G401.6 (cell line): Measurements from ENCODE around the gene GRK5.

ENCODE experiments used
- FAIRE-seq: peaks from 2 replicates; lab custom pipeline; 2012; peaks lifted over from hg19 to GRCh38; lab: Jason Lieb, UNC

The GRK5 gene

DNA sequence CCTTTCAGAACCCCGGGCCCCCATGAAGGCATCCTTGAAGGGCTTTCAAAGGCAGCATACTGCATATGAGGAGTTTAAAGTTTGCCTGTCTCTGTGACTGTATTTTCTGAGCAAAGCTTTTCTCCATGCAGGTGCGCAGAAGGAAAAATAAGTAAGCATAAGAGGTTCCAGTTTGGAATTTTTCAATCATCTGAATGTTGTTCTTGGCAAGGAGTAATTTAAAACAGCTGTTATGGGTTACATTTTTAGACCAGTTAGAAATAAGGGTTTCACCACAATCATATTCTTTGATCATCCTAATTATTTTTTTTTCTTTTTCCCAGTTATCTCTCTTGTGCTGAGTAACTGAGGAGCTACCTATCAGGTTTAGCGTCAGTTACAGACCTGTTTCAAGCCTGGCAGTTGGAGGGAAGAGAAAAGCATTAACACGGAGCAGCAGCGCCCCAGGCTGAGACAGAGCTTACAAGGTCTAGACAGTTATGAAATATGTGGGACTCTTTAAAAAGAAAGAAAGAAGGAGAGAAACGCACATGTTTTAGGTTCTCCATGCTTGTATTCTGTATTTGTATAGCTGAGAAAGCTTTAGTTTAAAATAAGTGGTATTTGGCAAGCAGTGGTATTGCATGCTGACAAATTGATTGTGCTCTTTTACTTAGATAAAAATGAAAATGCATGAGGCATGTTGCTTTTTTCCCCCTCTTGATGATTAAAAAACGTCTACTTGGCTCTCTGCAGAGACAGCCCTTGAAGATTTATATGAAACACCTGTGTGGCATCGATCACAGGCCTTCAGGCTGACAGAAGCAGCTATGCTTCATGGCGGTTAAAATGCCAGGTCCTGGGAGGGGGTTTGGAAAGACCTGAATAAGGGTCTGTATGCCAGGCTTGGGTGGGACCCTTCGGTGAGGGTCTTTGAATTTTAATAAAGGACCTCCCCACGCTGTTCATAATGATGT, 157.6 kb downstream of the GRK5 start:
- FAIRE-seq: no peak

DNA sequence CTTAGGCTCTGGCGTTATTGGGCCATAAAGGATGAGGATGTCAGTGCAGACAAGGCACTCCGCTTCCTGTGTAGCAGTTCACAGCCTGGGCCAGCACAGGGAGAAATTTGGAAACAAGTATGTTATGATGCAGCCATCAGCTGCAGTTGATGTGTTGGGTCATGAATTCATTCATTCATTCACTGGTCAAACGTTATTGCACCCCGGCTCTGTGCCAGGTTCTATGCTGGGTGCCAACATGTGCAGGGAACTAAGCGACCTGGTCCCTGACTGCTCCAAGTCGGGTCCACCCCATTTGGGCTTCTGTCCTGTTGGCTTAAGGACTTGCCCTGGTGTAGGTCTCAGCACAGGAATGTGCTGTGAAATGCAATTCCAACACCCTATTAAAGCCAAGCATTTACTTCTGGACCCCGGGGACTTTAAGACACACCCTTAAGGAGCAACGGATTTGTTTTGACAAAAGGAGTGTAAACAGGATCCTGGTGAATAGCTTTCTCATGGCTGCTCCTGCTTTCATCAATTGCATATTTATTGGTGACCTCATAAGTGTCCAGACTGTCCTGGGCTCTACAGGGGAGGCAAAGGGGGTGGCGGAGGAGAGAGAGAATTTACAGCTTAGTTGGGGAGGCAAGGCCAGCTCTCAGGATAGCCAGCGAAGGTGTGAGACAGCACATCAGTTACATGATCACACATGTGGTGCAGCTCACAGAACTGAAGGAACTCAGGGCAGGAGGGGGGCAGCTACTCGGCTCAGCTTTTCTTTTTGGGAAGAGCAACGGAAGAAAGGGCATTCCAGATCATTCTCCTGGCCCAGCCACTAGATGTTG, 158.6 kb downstream of the GRK5 start:
- FAIRE-seq: no peak

DNA sequence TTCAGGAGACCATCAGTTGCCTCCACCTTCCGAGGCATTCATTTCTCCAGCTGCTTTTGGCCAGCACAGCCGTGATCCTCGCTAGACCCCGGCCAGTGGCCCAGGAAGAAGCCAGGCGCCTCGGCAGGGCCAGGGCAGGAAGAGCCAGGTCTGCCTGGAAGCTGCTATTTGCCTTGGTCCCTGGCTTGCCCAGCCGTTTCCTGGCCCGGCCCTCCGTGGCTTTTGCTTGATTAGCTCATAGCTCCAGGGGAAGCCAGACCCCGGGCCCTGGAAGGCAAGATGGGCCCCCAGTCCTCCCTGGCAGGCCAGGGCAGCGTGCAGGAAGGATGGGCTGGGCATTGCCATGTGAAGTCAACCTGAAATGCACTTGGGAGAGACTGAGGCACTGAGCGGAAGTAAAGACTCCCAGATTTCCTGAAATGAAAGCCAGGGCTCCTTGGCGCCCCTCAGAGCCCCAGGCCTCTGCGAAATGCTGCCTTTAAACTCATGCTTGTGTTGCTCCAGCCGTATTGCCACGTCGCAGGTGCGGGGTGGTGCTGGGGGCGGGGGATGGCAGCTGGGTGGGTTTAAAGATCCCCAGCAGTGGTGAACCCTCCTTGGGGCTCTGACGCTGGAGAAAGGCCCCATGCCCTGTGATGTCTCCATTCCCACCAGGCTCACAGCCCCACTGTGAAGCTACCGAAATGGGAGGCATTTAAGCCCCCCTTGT, 160.6 kb downstream of the GRK5 start:
- FAIRE-seq: no peak

- FAIRE-seq: no peak
Measured at GRCh38 chr10:119368581-119368980, 161.2 kb downstream of the GRK5 start.

DNA sequence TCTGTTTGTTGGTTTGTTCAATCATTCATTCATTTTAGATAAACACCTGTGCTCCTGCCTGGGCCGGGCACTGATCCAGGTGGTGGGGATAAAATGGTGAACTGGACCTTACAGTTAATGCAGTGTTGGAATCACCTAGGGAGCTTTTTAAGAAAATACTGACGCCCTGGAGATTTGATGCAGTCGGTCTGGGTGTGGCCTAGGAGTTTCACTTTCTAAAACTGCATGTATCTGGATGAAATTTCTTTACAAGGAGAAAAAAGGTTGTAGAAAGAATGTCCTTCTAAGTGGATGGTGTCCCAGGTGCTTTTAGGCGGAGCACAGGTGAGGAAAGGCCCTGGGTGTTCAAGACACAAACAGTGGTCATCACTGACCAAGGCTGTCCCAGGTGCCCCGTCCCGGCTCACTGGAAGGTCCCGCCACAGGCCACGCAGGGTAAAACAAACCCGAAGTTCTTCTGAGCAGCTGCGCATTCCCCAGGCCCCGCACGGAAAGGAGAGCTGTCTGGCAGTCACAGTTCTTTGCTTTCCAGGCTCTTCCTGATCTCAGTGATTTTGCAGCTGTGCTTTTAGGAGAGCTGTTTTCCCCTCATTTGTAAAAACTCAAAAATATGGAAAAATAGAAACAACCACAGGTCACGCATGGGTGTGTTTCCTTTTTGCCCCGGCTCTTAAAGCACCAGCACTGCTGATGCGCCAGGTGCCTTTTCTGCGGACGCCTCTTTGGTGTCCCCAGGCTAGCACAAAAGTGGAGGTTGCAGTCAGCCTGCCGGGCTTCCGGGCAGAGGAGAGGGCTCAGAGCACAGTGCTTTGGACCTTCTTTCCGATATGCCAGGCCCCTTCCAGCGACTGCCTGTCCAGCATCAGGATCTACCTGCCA, 161.9 kb downstream of the GRK5 start:
- FAIRE-seq: no peak

- FAIRE-seq: no peak
Measured at GRCh38 chr10:119370111-119370741, 162.9 kb downstream of the GRK5 start.

- FAIRE-seq: no peak
Measured at GRCh38 chr10:119370972-119371703, 163.8 kb downstream of the GRK5 start.

DNA sequence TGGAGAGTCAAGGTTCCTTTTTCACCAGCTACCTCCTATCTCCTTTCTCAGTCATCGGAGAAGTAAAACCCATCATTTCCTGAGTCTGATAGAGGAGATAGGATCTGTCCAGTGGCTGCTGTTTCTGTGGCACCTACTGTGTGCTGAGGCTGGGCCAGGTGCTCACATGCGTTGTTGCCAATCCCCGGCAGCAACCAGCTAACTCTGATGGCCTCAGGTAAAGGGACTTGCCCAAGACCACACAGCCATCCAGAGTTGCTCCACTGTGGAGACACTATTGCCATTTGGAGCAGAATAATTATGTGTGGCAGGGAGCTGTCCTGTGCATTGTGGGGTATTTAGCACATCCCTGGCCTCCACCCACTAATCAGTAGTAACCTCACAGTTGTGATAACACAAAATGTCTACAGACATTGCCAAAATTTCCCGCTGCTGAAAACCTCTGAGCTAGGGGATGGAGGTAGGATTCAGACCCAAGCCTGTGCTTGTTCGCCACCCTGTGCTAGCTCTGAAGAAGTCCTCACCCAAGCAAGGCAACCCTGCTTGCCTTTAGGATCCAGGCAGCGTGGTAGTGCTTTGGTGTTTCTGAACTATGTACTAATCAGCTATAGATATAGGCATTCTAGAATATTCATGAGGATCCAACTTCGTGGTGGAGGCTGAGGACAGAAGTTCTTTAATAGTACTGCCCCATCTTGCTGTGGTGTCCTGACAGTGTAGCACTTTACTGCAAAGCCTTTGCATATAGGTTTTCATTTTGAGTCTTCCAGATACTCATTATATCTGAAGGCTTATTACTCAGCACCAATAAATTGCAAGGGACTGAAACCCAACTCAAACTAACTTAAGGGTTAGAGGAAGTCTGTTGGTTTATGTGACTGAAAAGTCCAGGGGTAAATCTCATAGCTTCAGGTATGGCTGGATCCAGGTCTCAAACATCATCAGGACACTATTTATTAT, 164.6 kb downstream of the GRK5 start:
- no peak for FAIRE-seq

DNA sequence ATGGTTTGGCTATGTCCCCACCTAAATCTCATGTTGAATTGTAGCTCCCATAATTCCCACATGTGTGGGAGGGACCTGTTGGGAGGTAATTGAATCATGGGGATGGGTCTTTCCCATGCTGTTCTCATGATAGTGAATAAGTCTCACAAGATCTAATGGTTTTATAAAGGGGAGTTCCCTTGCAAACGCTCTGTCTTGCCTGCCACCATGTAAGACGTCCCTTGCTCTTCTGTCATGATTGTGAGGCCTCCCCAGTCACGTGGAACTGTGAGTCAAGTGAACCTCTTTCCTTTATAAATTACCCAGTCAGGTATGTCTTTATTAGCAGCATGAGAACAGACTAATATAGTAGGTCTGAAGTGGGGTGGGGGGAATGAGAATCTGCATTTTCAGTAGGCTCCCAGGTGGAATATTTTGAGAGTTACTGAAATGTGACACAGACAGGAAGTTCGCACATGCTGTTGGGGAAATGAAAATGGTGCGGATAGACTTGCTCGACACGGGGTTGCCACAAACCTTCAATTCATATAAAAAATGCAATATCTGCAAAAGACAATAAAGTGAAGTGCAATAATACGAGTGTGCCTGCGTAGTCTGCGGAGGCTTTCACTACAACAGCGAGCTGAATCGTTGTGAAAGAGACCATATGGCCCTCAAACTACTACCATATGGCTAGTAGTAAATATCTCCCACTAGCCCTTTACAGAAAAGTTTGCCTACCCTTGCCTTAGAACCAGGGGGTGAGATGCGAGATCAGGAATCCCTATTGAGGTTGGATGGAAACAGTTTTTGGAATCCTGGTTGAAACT, 166.1 kb downstream of the GRK5 start:
- no peak for FAIRE-seq

DNA sequence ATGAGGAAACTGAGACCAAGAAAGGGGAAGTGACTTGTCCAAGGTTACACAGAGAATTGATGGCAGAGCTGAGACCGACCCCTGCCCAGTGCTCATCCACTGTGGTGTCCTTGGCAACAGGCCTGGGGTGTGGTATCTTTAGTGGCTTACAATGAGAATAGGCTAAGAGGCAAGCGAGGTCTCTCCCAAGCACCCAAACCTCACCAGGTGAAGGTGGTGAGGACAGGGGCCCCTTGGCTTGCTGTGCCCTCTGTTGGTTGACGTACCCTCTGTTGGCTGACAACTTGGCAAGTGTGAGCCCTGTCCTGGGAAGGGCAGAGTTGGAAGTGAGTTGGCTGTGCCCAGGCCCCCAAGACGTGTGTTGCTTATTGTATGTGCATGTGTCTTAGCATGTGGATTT, 166.9 kb downstream of the GRK5 start:
- FAIRE-seq: no peak

GRCh38 chr10:119375574-119376272, 168.4 kb downstream of the GRK5 start:
- no peak for FAIRE-seq

- no peak for FAIRE-seq
Measured at GRCh38 chr10:119377451-119377957, 170.1 kb downstream of the GRK5 start.

- FAIRE-seq: no peak
Measured at GRCh38 chr10:119377958-119378736, 170.8 kb downstream of the GRK5 start.

GRCh38 chr10:119378737-119379067, 171.3 kb downstream of the GRK5 start:
- no peak for FAIRE-seq

DNA sequence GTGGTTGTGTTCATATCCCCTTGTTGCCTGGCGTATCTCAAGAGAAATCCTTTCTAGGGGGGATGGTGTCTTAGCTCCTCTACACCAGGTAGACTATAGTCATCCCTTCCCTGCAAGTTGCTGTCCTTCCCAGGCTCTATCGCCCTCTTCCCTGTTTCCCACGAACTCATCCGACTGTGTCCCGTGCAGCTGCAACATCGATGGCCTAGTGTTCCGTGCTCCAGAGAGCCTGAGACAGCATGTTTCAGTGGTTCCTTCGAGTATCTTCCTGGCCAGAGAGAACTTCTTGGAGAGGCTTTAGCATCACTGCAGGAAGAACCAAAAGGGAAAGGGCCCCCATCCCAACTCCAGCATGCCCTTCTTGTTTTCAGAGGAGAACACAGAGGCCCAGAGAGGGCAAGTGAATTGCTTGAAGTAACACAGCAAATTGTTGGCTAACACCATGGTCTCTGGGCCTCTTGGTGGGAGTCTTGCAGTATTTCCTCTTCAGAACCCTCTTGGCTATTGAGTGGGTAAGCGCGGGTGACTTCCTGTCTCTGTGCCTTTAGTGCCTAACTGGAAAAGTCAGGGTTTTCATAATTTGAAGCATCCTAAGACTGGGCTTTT, 172.2 kb downstream of the GRK5 start:
- FAIRE-seq: no peak

DNA sequence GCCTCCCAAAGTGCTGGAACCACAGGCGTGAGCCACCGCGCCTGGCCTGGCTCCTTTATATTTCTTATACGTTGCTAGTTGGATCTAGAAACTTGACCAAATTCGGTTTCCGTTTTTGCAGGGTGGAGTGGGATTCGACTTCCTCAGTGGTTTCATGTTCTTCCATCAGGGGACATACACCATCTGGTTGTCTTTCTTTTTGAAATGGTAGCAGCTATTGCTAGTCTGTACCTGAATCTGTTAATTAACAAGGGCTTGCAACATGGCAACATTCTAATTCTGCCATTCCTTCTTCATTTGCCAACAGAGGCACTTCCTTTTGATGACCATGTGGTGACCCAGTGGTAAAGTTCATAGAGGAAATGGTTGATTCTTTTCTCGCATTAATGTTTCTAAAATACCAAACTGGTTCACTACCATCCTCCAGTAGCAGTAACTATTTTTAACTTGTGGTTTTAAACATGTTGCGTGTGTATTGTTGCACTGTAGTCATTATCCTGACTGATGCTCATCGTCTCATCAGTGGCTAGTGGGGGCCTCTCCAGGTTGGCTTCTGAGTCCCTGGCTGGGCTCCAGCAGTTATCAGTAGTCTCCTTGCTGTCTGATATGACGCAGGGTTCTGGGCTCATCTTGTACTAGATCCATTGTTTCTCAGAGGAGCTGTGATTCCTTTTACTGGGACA, 175.9 kb downstream of the GRK5 start:
- no peak for FAIRE-seq
